A673 (cell line): Measurements from ENCODE around the gene DENND5B. TPM values are rescaled to one million over a fixed set of nuclear protein-coding genes. Genes with fewer than 3 reads are reported as not detected.
"Not testable (repeated sequence)": the region's sequence is repeated elsewhere in the genome, so short reads cannot be mapped to it uniquely, and the experiment has no call there.

ENCODE experiments used
- BruUV-seq: library from RNA; stranded (reverse); fragments of 400-500 nt; replicated peaks from 2 replicates; lab custom pipeline; 2021; lab: Mats Ljungman, UMichigan
- CTCF ChIA-PET: fragments of 300-600 bp; sonication (Branson Sonifier 250); formaldehyde crosslinking; loops from one replicate; lab custom pipeline; 2022; ENCODE audit warnings: antibody characterized with exemption; lab: Charles Lee
- POLR2A ChIA-PET: fragments of 300-600 bp; sonication (Branson Sonifier 250); formaldehyde crosslinking; loops from one replicate; lab custom pipeline; 2022; ENCODE audit warnings: antibody characterized with exemption; ENCODE audit not compliant: low non-redundant PET; lab: Charles Lee
- DNase-seq: peaks from one replicate; pipeline ENCODE4 v3.0.0-alpha.2; 2015; ENCODE audit warnings: low spot score
- H3K27ac ChIP-seq: fragments of 200-600 bp; sonication (generic); 2 replicates; pipeline ENCODE4 v1.5.1; 2016; ENCODE audit warnings: mixed run types, low read depth, mild to moderate bottlenecking, mixed read lengths, antibody characterized with exemption, low read length; ENCODE audit not compliant: poor library complexity, severe bottlenecking
- H3K27me3 ChIP-seq: fragments of 200-600 bp; sonication (generic); replicated peaks from 2 replicates; pipeline ENCODE4 v1.6.1; 2017; ENCODE audit warnings: mixed run types, low read depth, mild to moderate bottlenecking, mixed read lengths, antibody characterized with exemption, low read length; ENCODE audit not compliant: insufficient read depth, poor library complexity
- H3K36me3 ChIP-seq: fragments of 200-600 bp; sonication (generic); 2 replicates; pipeline ENCODE4 v1.6.1; 2016; ENCODE audit warnings: mixed run types, mild to moderate bottlenecking, mixed read lengths, antibody characterized with exemption, low read length; ENCODE audit not compliant: insufficient read depth, poor library complexity, severe bottlenecking
- H3K4me1 ChIP-seq: fragments of 200-600 bp; sonication (generic); 2 replicates; pipeline ENCODE4 v1.6.1; 2017; ENCODE audit warnings: mixed run types, mild to moderate bottlenecking, mixed read lengths, antibody characterized with exemption, low read length; ENCODE audit not compliant: insufficient read depth, poor library complexity, severe bottlenecking
- H3K4me3 ChIP-seq: fragments of 200-600 bp; sonication (generic); 2 replicates; pipeline ENCODE4 v1.5.1; 2016; ENCODE audit warnings: low read depth, mixed run types, mild to moderate bottlenecking, mixed read lengths, low read length; ENCODE audit not compliant: poor library complexity, severe bottlenecking
- H3K9me3 ChIP-seq: fragments of 200-600 bp; sonication (generic); 2 replicates; pipeline ENCODE4 v1.6.1; 2016; ENCODE audit warnings: mixed run types, low read depth, mild to moderate bottlenecking, mixed read lengths, antibody characterized with exemption, low read length; ENCODE audit not compliant: poor library complexity, severe bottlenecking
- EZH2 ChIP-seq: fragments of 200-600 bp; sonication (generic); IDR thresholded peaks from 2 replicates; pipeline ENCODE4 v1.6.1; 2017; ENCODE audit warnings: borderline replicate concordance, low read depth, mild to moderate bottlenecking, mixed read lengths, antibody characterized with exemption, low read length; ENCODE audit not compliant: poor library complexity, severe bottlenecking
- intact Hi-C: fragments of 100-400 bp; cut with micrococcal nuclease; formaldehyde crosslinking; loops from one replicate; pipeline ENCODE4 v1.10.0; 2022; ENCODE audit not compliant: unreplicated experiment
- total RNA-seq: library from RNA; stranded (reverse); gene quantifications from 2 replicates; pipeline ENCODE4 v1.2.3, GENCODE V29; 2021
- TF ChIP-seq, protein P1 (sequence below): fragments of 300-800, 200-600 bp; sonication (generic); conservative IDR thresholded peaks from 2 replicates; pipeline ENCODE4 v1.5.1; 2017; ENCODE audit warnings: low read depth, mild to moderate bottlenecking, antibody characterized with exemption, low read length, moderate library complexity, mixed read lengths

DENND5B gene
- total RNA-seq, 1 experiment from 2014 or later: 7.6 TPM

DNA sequence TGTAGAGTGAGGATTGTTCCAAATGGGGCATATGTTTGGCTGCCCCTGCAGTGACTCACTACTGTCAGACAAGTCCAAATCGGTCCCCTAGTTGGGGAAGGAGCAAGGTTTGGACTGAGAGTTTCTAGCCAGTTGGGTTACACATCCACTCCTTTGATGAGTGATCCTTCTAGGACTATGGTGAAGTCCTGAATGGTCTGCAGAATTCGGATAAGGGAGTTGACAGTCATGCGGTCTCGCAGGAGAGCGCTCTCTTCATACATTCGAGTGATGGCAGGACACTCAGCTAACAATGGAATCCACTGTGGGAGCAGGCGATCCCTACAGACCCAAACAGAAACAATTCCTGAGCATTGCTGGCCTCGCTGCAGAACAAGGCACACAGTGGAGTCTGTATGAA is 203.5 kb downstream of the DENND5B start:
- intact Hi-C loops: no loop called here
- ChIA-PET POLR2A (no interaction called here), CTCF (interaction anchor here (1.1 kb wide), 1 partner anchor 15 kb away, joined by 7 read pairs; no protein-coding TSS in a partner anchor)
- Histone ChIP-seq H3K4me1 (no peaks in the 10 kb centered on the region), H3K36me3 (no peaks in the 10 kb centered on the region), H3K9me3 (no peaks in the 10 kb centered on the region), H3K27me3 (no peaks in the 10 kb centered on the region), H3K27ac (no peak overlapping the region), H3K4me3 (no peak overlapping the region)
- DNase-seq: no peak
- TF ChIP-seq, protein P1, sequence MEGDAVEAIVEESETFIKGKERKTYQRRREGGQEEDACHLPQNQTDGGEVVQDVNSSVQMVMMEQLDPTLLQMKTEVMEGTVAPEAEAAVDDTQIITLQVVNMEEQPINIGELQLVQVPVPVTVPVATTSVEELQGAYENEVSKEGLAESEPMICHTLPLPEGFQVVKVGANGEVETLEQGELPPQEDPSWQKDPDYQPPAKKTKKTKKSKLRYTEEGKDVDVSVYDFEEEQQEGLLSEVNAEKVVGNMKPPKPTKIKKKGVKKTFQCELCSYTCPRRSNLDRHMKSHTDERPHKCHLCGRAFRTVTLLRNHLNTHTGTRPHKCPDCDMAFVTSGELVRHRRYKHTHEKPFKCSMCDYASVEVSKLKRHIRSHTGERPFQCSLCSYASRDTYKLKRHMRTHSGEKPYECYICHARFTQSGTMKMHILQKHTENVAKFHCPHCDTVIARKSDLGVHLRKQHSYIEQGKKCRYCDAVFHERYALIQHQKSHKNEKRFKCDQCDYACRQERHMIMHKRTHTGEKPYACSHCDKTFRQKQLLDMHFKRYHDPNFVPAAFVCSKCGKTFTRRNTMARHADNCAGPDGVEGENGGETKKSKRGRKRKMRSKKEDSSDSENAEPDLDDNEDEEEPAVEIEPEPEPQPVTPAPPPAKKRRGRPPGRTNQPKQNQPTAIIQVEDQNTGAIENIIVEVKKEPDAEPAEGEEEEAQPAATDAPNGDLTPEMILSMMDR: no peak
- TF ChIP-seq EZH2: no peak
- BruUV-seq: no TSS peak

DNA sequence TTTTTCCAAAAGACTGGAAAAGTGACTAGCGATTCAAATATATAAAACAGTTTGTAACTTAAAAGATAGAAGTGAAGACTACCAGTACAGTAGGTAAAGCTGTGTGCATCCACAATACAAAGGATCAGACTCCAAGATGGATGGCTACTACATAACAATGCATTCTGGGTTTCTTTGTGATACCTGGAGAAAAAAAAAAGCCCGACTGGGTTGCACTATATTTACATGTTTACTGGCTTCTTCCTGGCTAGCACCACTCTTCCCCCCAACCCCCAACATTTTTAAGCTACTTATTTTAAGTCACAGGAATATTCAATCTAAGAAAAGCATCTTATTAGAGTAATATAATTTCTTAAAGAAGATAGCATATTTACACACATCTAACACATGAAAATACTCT is 203.9 kb downstream of the DENND5B start:
- Histone ChIP-seq H3K9me3 (no peaks in the 10 kb centered on the region), H3K27me3 (no peaks in the 10 kb centered on the region), H3K4me1 (no peaks in the 10 kb centered on the region), H3K4me3 (no peak overlapping the region), H3K36me3 (no peaks in the 10 kb centered on the region), H3K27ac (no peak overlapping the region)
- no peak for DNase-seq
- ChIA-PET CTCF (interaction anchor here (1.1 kb wide), 1 partner anchor 16 kb away, joined by 7 read pairs; no protein-coding TSS in a partner anchor), POLR2A (no interaction called here)
- no TSS peak for BruUV-seq
- intact Hi-C loops: no loop called here
- no peak for TF ChIP-seq EZH2
- TF ChIP-seq, protein P1: no peak

DNA sequence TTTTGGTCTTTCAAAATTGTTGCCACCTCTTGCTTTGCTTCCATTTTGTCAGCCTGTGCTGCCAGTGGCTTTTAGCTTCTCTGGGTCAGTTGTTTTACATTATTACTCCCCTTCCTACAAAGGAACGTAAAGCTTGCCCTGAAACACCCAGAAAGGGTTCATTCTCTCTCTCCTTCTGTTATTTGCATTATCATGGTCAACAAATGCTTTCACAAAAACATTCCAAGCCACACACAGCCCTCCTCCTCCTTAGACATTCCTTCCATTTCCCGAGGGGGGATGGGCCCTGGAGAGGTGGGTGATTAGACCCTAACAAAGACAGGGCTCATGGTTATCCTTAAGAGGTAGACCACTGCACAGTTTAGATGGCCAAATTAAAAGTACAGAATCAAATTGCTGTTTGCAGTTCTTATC is 204.6 kb downstream of the DENND5B start:
- no TSS peak for BruUV-seq
- ChIA-PET POLR2A (no interaction called here), CTCF (interaction anchor here (0.6 kb wide), 1 partner anchor 204 kb away, joined by 5 read pairs; the partner anchor contains the start of gene DENND5B)
- H3K36me3 ChIP-seq: no peaks in the 10 kb centered on the region
- H3K9me3 ChIP-seq: no peaks in the 10 kb centered on the region
- no peak overlapping the region for H3K27ac ChIP-seq
- DNase-seq: no peak
- H3K4me1 ChIP-seq: no peaks in the 10 kb centered on the region
- no peaks in the 10 kb centered on the region for H3K27me3 ChIP-seq
- intact Hi-C loops: no loop called here
- no peak for TF ChIP-seq EZH2
- TF ChIP-seq, protein P1: no peak
- H3K4me3 ChIP-seq: no peak overlapping the region

DNA sequence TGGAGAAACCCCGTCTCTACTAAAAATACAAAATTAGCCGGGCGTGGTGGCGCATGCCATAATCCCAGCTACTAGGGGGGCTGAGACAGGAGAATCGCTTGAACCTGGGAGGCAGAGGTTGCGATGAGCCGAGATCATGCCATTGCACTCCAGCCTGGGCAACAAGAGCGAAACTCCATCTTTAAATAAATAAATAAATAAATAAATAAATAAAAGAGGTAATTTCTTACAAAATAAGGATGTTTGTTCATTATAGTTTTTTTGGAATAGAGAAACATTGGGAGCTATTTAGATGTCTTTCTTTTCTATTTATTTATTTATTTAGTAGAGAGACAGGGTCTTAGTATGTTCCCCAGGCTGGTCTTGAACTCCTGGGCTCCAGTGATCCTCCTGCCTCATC is 213.7 kb downstream of the DENND5B start:
- POLR2A ChIA-PET, H3K36me3 ChIP-seq, CTCF ChIA-PET, H3K4me3 ChIP-seq, H3K9me3 ChIP-seq, DNase-seq, H3K27ac ChIP-seq, H3K27me3 ChIP-seq, BruUV-seq, H3K4me1 ChIP-seq, intact Hi-C loops: not testable (repeated sequence)

DNA sequence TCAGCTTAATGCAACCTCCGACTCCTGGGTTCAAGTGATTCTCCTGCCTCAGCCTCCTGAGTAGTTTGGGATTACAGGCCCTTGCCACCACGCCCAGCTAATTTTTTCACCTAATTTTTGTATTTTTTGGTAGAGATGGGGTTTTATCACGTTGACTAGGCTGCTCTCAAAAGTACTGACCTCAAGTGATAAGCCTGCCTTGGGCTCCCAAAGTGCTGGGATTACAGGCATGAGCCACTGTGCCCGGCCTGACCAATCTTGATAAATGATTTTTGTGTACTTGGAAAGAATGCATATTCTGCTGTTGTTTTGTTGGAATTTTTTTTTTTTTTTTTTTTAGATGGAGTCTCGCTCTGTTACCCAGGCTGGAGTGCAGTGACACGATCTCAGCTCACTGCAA is 215.5 kb downstream of the DENND5B start:
- intact Hi-C loops, POLR2A ChIA-PET, H3K4me1 ChIP-seq, H3K4me3 ChIP-seq, BruUV-seq, H3K27me3 ChIP-seq, H3K27ac ChIP-seq, H3K36me3 ChIP-seq, DNase-seq, CTCF ChIA-PET, H3K9me3 ChIP-seq: not testable (repeated sequence)
